ENCODE results near the gene SPATC1L. TPM values are rescaled to one million over a fixed set of nuclear protein-coding genes. Genes with fewer than 3 reads are reported as not detected.

Gene SPATC1L
- total RNA-seq, 4 donors from 2014 or later, result 1.5 to 11.9 (median 3.0) TPM

DNA sequence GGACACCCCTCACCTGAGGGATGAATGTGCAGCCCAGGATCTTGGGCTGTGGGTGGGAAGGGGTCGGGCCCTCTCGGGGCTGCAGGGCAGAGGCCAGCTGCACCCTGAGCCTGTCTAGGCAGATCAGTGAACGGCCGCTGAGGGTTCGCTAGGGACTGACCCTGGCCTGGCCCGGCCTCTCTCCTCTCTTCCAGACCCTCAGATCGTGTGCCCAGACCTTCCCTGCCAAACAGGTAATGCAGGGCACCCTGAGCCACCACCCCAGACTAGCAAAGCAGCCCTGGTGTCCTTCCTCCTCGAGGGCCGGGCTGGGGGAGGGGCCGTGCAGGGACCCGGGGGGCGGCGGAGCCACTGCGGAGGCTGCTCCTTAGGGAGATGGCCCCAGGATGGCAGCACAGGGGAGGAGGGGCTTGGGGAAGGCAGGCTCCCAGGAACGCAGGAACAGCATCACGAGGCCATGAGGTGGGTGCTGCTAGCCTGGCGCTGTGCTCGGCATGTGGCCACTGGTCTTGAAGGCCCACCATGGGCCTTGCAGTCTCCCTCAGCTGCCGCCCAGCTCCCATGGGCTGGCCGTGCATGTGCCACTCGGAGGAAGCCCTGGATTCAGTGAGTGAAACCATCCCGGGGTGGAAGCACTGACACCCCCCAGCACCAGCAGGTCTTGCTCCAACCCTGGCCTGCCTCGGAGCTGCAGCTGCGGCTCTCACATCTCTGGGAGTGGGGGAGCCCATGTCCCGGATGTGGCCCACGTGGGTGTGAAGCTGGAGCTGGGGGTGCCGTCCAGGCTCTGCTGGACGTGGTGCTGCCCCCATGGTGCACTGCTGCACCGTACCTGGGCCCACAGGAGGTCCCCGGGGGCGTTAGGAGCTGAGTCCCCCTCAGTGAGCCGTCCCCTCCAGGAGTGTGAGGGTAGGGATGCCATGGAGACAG, 57.7 kb downstream of the SPATC1L start:
- TF ChIP-seq POLR2A (IDR thresholded peaks at IDR 0.05), result no peak
- TF ChIP-seq, protein P1, sequence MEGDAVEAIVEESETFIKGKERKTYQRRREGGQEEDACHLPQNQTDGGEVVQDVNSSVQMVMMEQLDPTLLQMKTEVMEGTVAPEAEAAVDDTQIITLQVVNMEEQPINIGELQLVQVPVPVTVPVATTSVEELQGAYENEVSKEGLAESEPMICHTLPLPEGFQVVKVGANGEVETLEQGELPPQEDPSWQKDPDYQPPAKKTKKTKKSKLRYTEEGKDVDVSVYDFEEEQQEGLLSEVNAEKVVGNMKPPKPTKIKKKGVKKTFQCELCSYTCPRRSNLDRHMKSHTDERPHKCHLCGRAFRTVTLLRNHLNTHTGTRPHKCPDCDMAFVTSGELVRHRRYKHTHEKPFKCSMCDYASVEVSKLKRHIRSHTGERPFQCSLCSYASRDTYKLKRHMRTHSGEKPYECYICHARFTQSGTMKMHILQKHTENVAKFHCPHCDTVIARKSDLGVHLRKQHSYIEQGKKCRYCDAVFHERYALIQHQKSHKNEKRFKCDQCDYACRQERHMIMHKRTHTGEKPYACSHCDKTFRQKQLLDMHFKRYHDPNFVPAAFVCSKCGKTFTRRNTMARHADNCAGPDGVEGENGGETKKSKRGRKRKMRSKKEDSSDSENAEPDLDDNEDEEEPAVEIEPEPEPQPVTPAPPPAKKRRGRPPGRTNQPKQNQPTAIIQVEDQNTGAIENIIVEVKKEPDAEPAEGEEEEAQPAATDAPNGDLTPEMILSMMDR (IDR thresholded peaks at IDR 0.05 in 4 of 5, conservative IDR thresholded peaks at IDR 0.05 in 1 of 5), result no peak
- in situ Hi-C loops (cut with MboI; ENCODE audit: low sequenced_read_pairs in 4 of 4) (no loop called here), intact Hi-C loops (cut with DNase I; ENCODE audit: low total_unique reads) (no loop called here)
- DNase-seq (peak in 1 of 2 donors; percentile 9), ATAC-seq (no peak)
- no peak overlapping the region for H3K27ac ChIP-seq
- no peak overlapping the region for H3K4me3 ChIP-seq
- no peaks in the 10 kb centered on the region for H3K9me3 ChIP-seq
- no peaks in the 10 kb centered on the region for H3K4me1 ChIP-seq
- H3K27me3 ChIP-seq, result no peaks in the 10 kb centered on the region
- H3K36me3 ChIP-seq, result no peaks in the 10 kb centered on the region

DNA sequence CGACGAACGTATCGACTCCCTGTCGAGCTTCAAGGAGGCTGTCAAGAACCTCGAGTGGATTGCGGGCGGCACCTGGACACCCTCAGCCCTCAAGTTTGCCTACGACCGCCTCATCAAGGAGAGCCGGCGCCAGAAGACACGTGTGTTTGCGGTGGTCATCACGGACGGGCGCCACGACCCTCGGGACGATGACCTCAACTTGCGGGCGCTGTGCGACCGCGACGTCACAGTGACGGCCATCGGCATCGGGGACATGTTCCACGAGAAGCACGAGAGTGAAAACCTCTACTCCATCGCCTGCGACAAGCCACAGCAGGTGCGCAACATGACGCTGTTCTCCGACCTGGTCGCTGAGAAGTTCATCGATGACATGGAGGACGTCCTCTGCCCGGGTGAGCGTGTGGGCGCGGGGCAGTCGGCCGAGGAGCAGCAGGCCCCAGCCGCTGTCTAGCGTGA, 58.4 kb downstream of the SPATC1L start:
- Histone ChIP-seq H3K4me1 (no peaks in the 10 kb centered on the region), H3K27me3 (no peaks in the 10 kb centered on the region), H3K9me3 (no peaks in the 10 kb centered on the region), H3K36me3 (no peaks in the 10 kb centered on the region), H3K27ac (no peak overlapping the region), H3K4me3 (no peak overlapping the region)
- DNase-seq (peak in 1 of 2 donors; percentile 8), ATAC-seq (no peak)
- intact Hi-C loops (cut with DNase I; ENCODE audit: low total_unique reads) (no loop called here), in situ Hi-C loops (cut with MboI; ENCODE audit: low sequenced_read_pairs in 4 of 4) (no loop called here)
- TF ChIP-seq, protein P1 (IDR thresholded peaks at IDR 0.05 in 4 of 5, conservative IDR thresholded peaks at IDR 0.05 in 1 of 5), result no peak
- TF ChIP-seq POLR2A (IDR thresholded peaks at IDR 0.05), result no peak

DNA sequence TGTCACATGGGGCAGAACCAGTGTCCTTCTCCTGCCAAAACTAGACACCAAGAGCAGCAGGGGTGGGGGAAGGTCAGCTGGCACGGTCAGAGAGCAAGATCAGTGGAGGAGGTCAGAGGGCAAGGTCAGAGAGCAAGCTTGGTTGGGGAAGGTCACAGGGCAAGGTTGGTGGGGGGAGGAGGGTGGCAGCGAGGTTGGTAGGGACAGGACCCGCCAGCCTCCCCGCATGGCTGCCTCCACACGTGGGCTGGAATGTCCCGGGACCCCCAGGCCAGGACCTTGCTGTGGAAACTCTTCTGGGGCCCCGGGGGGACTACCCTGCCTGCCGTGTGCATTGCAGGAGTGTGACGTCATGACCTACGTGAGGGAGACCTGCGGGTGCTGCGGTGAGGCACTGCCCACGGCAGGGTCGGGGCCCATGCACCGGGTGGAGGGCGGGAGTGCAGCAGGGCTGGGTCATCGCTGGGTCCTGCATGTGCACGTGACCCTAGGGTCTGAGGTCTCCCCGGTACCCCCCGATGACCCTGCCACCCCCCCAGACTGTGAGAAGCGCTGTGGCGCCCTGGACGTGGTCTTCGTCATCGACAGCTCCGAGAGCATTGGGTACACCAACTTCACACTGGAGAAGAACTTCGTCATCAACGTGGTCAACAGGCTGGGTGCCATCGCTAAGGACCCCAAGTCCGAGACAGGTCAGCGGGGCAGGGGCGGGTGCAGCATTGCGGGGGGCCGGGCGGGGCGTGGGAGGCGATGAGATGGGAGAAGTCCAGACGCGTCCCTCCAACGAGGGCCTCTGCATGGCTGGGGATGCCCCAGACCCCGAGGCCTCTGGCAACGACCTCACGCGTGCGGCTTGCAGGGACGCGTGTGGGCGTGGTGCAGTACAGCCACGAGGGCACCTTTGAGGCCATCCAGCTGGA, 59.1 kb downstream of the SPATC1L start:
- intact Hi-C loops (cut with DNase I; ENCODE audit: low total_unique reads), result no loop called here

More for the DNA sequence above, 59.1 kb downstream of the SPATC1L start:
- DNase-seq, result peak in 1 of 2 donors; percentile 10
- no peaks in the 10 kb centered on the region for H3K9me3 ChIP-seq
- no peak for TF ChIP-seq POLR2A (IDR thresholded peaks at IDR 0.05)
- TF ChIP-seq, protein P1 (IDR thresholded peaks at IDR 0.05 in 4 of 5, conservative IDR thresholded peaks at IDR 0.05 in 1 of 5), result no peak
- no peaks in the 10 kb centered on the region for H3K4me1 ChIP-seq
- H3K27me3 ChIP-seq, result no peaks in the 10 kb centered on the region
- H3K36me3 ChIP-seq, result no peaks in the 10 kb centered on the region
- H3K27ac ChIP-seq, result no peak overlapping the region
- ATAC-seq, result no peak
- H3K4me3 ChIP-seq, result no peak overlapping the region
- in situ Hi-C loops (cut with MboI; ENCODE audit: low sequenced_read_pairs in 4 of 4), result loop anchor here in 2 of 4 donors (25.0 kb wide), 1 partner anchor 163 kb away; no protein-coding TSS in a partner anchor

All from gastrocnemius medialis (tissue), 4 donors.